Measurements from ENCODE around the gene CRY2. TPM values are rescaled to one million over a fixed set of nuclear protein-coding genes. Genes with fewer than 3 reads are reported as not detected.

Gene CRY2
- total RNA-seq, 1 experiment from 2014 or later, result 6.4 TPM

DNA sequence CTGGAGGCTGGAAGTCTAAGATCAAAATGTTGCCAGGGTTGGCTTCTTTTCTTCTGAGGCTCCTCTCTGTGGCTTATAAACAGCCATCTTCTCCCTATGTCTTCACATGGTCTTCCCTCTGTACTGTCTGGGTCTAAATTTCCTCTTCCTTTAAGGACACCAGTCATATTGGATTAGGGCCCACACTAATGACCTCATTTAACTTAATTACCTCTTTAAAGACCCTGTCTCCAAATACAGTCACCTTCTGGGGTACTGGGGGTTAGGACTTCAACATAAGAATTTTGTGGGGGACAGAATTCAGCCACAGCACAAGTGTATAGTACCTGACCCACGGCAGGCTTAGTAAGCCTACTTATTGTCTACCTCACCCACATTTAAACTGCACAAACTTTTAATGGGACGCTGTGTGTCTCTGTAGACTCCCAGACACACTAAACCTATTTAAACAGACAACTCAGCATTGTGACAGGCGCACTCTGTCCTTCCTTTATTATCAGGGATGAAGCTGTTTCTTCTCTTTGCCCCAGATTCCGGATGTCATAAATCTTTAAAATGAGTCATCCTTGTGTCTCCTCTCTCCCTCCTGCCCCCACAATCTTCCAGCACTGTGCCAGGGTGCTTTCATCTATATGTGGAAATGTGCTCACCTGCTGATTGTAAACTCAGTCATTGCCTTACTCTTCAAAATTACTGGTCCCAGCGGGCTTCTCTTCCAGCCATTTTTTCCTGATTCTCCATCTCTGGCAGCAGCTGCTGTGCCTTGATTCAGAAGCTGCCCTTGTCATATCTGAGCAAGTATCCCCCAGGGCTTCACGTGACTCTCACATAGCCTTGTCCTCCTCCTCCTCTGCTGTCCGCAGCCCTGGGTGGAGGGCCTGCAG lies 32.8 kb downstream of the CRY2 start:
- DNase-seq (ENCODE audit: low read depth), result peak; percentile 77

DNA sequence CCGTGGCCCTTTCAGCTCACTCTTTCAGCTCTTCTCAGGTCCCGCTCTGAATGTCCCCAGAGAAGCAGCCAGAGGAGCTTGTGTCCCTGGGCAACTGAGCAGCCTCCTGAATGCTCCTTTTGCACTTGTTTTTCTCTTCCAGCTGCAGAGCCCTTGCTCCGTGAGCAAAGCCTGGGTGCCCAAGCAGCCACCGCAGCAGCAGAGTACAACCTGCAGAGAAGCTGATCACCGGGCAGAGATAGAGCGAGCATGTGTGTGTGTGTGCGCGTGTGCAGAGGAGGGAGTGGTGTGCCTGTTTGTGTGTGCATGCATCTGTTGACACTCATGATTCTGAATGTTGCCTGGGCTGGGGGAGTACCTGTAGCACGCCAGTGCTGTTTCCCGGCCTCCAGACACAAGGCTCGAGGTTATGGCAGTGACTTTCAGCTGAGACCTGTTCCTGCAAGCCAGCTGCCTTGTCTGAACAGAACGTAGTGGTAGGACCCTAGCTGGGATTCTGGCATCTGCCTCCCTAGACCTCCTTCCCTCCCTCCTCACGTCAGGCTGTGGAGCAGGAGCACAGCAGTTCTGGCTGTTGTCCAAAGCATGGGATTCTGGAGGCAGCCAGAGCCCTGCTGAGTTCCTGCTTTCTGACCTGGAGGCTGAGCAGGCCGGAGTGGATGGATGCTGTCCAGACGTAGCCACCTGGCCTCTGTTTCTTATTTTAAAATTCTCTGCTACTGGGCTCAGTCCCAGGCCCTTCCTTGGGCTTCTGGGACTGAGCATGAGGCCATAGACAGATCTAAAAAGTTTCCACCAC lies 33.7 kb downstream of the CRY2 start:
- no peak for DNase-seq (ENCODE audit: low read depth)

DNA sequence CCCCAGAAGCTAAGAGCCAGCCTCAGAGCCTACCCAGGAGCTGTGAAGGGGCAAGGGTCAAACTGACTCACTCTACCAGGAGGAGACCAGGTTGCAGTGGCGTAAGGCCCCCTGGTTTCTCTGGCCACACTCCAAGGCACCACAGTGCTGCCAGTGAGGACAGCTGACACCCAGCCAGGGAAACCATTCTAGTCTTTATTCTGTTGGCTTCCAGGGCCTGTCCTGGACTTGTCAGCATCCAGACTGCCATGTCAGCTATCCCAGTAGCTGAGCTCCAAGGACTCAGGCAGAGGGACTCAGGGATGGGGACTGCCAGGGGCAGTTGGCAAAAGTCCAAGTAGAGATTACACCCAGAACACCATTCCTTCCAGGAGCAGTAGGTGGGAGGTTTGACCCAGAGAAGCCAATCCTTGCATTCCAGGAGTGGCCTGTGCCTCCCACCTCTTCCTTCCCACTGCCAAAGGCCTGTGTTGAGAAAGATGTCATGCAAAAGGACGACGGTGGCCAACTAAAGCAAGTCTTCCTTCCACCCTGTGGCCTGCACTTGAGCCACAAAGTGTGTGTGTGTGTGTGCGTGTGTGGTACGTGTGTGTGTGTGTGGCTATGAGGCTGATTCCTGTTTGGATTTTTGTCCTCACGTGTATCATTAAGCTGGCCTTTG lies 34.6 kb downstream of the CRY2 start:
- DNase-seq (ENCODE audit: low read depth), result peak; percentile 21

DNA sequence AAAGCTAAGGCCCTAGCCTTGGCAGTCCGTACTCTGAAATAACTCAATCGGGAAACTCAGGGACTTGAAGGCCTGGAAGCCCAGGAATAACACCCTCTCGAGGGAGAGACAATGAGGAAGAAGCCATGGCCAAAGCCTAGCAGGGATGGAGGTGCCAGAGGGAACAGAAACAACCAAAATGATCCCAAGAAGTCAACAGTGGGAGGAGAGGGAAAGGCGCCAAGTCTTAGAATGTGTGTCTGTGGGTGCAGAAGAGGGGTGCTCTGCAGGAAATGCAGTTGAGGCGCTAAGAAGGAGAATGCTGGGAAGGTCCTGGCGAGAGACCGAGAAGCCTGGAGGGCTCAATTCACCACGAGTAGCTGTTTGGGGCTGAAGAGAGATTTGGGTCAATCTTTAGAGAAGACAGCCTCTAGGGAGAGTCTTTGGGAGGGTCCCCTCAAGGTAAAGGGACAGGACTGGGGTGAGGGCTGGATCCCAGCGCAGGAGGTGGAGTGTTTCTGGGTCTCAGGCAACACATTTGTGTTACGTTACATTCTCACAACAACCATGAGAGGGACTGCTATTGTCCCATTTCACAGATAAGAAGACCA lies 37.4 kb downstream of the CRY2 start:
- DNase-seq (ENCODE audit: low read depth), result no peak

DNA sequence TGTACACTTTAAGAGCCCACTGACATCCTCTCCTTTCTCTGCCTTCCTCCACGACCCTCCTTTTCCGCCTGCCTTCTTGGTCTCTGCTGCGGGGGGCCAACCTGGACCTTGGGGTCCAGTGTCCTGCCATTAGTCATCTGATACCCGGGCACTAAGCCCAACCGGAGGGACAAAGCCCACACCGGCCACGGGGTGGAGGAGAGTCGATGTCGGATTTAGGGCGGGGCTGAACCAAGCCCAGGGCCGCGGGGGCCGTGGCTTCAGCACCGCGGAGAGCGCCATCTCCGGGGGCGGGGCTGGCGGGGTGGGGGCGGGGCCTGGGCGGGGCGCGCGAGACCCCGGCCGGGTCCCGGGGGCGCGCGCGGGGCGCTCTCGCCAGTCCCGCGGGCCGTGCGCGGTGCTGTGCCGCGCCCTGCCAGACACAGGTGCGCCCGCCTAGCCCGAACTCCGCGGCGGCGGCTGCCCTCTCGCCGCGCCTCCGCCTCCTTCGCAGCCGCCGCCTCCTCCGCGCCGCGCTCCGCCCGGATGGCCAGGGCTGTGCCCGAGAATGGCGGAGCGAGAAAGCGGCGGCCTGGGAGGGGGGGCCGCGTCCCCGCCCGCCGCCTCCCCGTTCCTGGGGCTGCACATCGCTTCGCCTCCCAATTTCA lies 38.1 kb downstream of the CRY2 start, which contains the start of gene MAPK8IP1:
MAPK8IP1 (plus strand) TSS at position 378 of the 647 bp plus-strand sequence; CDS start at position 548, 170 bp downstream.
- peak; percentile 23 for DNase-seq (ENCODE audit: low read depth)

DNA sequence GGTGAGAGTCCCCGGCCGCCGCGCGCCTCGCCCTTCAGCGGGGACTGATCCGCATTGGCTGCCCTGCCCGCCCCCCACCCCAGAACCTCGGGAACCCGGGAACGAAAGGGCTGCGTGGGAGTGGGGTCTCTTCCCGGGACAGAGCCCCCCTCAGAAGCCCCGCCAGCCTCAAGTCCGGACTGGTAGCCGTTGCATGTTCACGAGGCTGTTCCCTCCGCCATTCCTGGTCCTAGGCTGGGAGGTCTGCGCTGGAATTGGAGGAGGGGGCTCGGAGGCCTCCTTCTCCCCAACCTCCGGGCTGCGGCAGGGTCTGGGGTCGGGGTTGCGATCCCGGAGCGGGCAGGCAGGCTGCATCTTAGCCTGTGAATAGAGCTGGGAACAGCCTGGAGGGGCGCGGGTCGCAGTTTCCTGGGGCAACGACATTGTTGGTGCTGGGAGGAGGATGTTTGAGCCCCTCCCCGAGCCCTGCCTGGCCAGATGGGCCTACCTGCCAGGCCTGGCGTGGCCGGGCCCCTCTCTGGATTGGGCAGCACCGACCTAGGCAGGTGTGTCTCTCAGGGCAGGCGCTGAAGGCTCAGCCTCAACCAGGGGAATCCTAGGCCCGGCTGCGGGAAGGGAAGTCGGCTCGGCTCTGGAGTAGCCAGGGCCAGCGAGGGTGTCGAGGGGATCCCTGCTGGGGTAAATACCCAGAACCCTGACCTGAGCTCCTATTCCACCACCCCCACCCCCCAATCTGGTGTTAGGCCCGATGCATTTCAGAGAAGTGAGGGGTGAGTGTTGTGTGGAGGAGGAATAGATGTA lies 38.8 kb downstream of the CRY2 start:
- DNase-seq (ENCODE audit: low read depth), result no peak

DNA sequence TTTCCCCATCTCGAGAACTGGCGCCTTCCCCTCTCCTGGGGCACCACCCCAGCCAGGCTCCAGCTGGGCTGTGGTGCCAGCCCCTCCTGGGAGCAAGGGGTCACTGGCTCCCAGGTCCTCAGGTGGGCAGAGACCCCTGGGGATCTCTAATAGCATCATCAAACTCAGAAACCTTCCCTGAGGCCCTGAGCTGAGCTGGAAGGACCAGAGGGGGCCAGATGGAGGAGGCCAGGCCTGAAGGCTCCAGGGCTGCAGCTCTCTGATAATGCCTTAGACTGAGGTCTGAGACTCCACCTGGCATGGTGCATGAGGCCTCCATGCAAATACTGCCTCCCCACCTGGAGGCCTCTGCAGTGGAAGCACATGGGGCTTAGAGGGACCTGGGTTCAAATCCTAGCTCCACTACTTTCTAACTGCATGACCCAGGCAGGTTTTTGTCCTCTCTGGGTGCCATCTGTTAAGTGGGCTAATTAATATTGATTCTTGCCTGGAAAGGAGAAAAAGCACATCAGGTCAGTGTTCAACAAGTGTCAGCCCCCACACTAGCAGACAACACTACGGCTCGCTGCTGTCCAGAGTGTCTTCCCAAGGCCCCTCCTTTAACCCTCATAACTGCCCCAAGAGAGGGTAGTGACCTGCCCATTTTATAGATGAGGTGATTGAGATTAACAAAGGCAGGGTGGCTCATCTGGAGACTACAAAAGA lies 39.7 kb downstream of the CRY2 start:
- no peak for DNase-seq (ENCODE audit: low read depth)

DNA sequence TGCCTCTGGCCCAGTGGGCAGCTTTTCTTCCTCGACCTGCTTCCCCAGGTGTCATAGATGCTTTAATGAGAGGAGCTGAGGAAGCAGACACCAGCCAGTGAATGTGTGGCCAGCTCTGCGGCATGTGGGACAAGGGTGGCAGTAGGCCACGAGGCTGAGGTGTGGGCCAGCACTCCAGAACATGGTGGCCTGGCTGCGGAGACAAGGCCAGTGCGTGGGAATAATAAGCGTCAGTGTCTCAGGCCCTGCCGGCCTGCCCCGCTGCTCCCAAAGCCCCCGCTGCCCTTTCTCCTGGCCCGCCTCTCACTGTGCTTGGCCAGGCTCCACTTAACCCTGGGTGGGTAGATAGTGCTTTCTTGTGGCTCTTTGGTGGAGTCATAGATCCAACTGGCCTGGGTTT lies 40.3 kb downstream of the CRY2 start:
- no peak for DNase-seq (ENCODE audit: low read depth)

DNA sequence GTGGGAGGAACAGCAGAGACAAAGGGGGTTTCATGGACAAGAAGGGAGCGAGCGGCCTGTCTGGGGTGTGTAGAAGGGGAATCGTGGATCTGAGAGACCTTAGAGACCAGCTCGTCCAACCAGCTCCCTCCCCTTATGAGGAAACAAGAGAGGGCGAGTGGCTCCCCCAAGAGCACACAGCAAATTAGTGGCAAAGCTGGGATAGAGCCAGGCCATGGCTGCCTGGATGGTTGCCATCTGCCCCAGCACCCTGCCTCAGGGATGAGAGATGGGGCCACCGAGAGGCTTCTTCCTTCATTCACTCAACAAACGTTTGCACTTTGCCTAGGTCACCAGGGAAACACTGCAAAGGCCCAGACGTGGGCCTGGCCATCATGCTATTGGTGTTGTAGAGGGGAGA lies 42.3 kb downstream of the CRY2 start:
- no peak for DNase-seq (ENCODE audit: low read depth)

DNA sequence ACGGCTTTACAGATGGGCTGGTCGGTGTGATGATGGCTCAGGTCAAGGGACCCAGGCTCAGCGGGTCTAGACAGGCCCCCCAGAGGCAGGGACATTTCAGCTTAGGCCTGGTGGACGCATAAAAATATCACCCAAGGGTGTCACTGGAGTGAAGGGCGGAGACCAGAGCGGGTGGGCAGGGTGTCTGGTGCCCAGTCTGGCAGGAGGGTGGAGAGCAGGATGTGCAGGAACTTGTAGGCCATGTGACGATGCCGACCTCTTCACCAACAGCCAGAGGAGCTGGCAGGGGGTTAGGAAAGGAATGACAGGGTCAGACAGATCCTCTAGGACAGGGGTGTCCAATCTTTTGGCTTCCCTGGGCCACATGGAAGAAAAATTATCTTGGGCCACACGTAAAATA lies 42.7 kb downstream of the CRY2 start:
- DNase-seq (ENCODE audit: low read depth), result no peak

DNA sequence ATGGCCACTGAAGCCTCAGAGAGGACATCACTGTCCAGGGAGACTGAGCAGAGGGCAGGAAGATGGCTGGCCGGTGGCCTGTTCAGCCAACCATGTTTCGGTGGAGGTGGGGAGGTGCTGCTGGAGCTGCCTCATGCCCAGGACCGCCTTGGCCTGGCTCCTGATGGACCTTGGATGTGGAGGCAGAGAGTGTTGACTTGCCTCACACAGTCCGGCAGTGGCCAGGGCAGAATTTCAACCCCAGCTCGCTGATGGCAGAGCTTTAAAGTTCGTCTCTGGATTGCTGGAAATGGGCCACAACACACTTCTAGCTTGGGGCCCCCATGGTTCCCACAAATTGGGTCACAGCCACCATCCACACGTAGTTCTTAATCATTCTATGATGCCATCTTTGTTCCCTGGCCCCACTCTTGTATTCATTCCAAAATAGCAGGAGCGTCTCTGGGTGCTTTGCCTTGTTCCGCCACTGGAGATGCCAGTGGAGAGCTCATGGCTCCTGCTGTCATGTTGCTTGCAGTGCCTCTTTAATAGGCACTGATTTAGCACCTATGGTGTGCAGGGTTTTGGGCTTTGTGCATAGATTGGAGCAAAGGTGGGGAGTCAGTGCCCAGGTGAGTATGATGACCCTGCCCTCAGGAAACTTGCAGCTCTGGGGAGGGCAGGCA lies 43.7 kb downstream of the CRY2 start:
- DNase-seq (ENCODE audit: low read depth), result no peak

DNA sequence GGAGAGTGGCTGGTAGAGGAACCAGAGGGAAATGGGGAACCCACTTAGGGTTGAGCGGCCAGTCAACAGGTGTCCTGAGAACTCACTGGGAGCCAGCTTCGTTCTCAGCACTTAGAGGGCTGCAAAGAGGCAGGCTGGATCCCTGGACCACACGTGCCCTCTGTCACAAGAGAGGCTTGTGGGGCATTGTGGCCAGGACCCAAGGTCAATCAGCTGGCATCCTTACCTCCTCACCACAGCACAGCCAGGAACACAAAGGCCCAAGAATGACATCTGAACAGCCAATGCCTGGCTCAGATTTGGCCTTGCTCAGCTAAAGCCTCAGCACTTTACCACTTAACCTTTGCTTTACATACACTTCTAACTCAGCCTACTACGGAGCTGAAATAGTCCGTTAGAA lies 45.6 kb downstream of the CRY2 start:
- no peak for DNase-seq (ENCODE audit: low read depth)

DNA sequence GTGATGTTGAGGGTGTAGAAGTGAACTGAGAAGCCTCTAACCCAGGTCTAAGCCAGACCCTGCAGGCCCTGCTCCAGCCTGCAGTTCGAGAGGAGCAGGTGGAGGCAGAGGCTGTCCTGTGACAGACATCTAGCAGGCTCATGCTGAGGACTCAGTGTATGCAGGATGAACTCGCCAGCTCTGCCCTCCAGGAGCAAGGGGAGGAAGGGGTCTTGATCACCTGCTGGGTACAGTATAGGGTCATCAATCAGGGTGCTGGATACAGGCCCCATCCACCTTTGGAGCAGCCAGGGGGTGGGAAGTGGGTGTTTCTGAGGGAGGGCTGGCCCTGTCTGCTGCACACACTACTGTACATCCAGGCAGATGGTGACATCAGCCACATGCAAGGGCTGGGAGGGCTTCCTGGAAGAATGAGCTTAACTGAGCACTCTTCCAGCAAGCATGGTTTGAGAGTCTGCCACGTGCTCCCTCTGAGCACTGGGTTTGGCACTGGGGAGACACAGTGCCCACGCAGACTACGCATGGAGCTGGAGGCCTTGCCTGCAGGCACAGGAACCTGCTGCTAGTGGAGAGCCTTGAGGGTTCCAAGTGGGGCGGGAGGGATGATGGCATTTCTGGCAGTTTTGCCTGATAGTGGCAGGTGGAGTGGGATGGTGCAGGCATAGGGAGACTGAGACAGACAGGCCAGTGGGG lies 47.4 kb downstream of the CRY2 start:
- no peak for DNase-seq (ENCODE audit: low read depth)

DNA sequence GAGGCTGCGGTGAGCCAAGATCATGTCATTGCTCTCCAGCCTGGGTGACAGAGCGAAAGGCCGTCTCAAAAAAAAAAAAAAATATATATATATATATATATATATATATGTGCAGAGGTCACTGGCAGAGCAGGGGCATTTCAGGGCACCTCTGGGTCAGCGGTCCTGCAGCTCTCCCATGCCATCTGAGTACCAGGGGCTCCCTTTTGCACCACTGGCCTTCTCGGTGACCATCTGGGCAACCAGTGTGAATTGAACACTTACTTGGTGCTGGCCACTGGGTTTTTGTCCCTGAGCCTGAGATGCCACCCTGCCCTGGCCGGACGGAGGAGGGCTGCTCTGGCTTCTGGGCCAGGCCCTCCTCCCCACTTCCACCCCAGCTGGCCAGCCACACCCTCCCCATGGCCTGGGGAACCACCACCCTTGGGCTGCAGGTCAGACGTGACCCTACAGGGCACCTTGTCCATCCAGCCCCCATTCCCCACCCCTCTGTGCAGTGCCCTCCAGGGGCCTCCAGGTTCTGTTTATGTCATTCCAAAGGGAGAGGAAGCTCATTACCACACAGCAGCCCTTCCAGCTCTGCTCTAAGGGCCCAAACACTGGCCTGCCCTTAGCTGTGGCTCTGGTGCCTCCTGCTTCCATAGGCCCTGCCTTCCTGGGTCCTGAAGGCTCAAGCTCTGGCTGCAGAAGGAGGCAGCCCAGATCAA lies 48.4 kb downstream of the CRY2 start:
- DNase-seq (ENCODE audit: low read depth), result no peak

DNA sequence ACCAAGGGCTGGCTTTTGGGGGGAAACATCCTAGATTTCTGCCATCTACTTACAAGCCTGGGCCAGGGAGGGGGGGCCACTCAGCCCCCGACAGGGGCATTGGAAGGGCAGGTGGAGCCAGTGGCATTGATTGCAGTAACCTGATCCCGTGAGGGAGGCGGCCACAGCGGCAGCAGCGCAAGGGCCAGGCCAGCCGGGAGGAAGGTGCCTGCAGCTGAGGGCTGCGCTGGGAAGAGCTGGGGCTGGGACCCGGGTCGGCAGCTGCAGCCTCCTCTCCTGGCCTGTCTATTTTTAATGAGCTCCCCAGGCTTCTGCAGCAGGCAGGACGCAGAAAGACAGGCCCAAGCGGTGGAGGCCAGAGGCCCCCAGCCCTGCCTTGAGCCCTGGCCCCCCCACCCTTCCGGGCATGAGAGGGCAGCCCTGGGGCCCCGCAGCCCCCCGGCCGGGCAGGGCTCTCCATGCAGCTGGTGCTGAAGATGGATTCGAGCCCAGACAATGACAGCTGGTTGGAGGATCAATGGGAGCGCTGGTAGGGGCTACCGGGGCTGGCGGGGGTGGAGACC lies 49.2 kb downstream of the CRY2 start:
- no peak for DNase-seq (ENCODE audit: low read depth)

DNA sequence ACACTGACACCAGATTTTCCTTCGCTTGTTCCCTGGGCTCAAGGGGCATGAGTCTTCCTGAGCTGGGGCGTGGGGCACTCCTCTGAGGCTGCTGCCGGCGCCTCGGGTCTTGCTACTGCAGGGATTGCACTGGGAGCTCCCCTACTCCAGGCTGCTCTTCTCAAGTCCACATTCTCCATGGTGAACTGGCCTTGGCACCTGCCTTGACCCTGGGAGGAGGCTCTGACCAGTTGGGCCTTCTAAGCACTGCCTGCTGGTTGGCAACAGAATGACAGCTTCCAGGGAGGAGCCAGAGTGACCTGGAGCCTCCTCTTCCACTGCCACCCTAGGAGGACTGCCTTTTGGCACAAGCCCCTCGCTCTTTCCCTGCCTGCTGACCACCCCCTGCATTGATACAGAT lies 50.3 kb downstream of the CRY2 start:
- DNase-seq (ENCODE audit: low read depth), result no peak

DNA sequence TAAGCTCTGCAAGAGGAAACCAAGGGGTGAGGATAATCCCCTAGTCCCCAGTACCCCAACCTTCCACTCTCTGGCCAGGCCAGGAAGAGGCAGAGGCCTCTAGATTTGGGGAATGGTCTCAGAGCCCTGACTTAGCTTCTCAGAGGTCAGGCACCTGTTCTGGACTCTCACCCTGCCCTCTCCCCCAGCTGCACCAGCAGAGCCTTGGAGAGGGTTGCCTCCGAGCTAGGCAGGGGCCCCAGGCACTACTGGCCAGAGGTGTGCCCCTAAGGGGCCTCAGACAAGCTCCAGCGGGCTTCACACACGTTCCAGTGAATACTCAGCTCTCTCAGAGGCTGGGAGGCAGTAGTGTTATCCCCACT lies 51.8 kb downstream of the CRY2 start:
- no peak for DNase-seq (ENCODE audit: low read depth)

Measured in RPMI7951 (cell line).